ENCODE data around the gene MAP1LC3B2.
"Not testable (repeated sequence)": the region's sequence is repeated elsewhere in the genome, so short reads cannot be mapped to it uniquely, and the experiment has no call there.

MAP1LC3B2 gene

GRCh38 chr12:116573776-116574175 is 14.6 kb downstream of the MAP1LC3B2 start:
- H3K27me3 ChIP-seq (ENCODE audit: control insufficient read depth in 5 of 5, insufficient read depth in 4 of 5, low read length in 5 of 5), result no peaks in the 10 kb centered on the region
- H3K27ac ChIP-seq (ENCODE audit: low read depth, low read length), result no peak overlapping the region
- no peak overlapping the region for H3K4me3 ChIP-seq (ENCODE audit: low read depth in 1 of 5, low read length in 5 of 5)
- H3K9ac ChIP-seq (ENCODE audit: low read length in 5 of 5), result no peak overlapping the region
- H3K36me3 ChIP-seq (ENCODE audit: control insufficient read depth in 5 of 5, insufficient read depth in 5 of 5, low read length in 5 of 5), result no peaks in the 10 kb centered on the region
- peaks cover 0 to 2% (median 0%) of the 10 kb centered on the region in 5 donors for H3K9me3 ChIP-seq (ENCODE audit: control insufficient read depth in 5 of 5, low read length in 5 of 5)
- no peaks in the 10 kb centered on the region for H3K4me1 ChIP-seq (ENCODE audit: control insufficient read depth in 5 of 5, insufficient read depth in 5 of 5, low read length in 5 of 5)

- H3K4me1 ChIP-seq (ENCODE audit: control insufficient read depth in 5 of 5, insufficient read depth in 5 of 5, low read length in 5 of 5); H3K27me3 ChIP-seq (ENCODE audit: control insufficient read depth in 5 of 5, insufficient read depth in 4 of 5, low read length in 5 of 5); H3K4me3 ChIP-seq (ENCODE audit: low read depth in 1 of 5, low read length in 5 of 5); H3K36me3 ChIP-seq (ENCODE audit: control insufficient read depth in 5 of 5, insufficient read depth in 5 of 5, low read length in 5 of 5); H3K27ac ChIP-seq (ENCODE audit: low read depth, low read length); H3K9me3 ChIP-seq (ENCODE audit: control insufficient read depth in 5 of 5, low read length in 5 of 5); H3K9ac ChIP-seq (ENCODE audit: low read length in 5 of 5): not testable (repeated sequence)
Observed at GRCh38 chr12:116575754-116576153, 16.6 kb downstream of the MAP1LC3B2 start.

- Histone ChIP-seq H3K4me1 (ENCODE audit: control insufficient read depth in 5 of 5, insufficient read depth in 5 of 5, low read length in 5 of 5) (peaks cover 0 to under 1% (median 0%) of the 10 kb centered on the region in 5 donors), H3K36me3 (ENCODE audit: control insufficient read depth in 5 of 5, insufficient read depth in 5 of 5, low read length in 5 of 5) (no peaks in the 10 kb centered on the region), H3K27ac (ENCODE audit: low read depth, low read length) (no peak overlapping the region), H3K9me3 (ENCODE audit: control insufficient read depth in 5 of 5, low read length in 5 of 5) (peaks cover 0 to 2% (median 0%) of the 10 kb centered on the region in 5 donors), H3K4me3 (ENCODE audit: low read depth in 1 of 5, low read length in 5 of 5) (no peak overlapping the region), H3K27me3 (ENCODE audit: control insufficient read depth in 5 of 5, insufficient read depth in 4 of 5, low read length in 5 of 5) (no peaks in the 10 kb centered on the region), H3K9ac (ENCODE audit: low read length in 5 of 5) (no peak overlapping the region)
Observed at GRCh38 chr12:116577154-116577561, 18.0 kb downstream of the MAP1LC3B2 start.

- H3K27me3 ChIP-seq (ENCODE audit: control insufficient read depth in 5 of 5, insufficient read depth in 4 of 5, low read length in 5 of 5), result no peaks in the 10 kb centered on the region
- H3K27ac ChIP-seq (ENCODE audit: low read depth, low read length), result no peak overlapping the region
- H3K4me3 ChIP-seq (ENCODE audit: low read depth in 1 of 5, low read length in 5 of 5), result no peak overlapping the region
- peaks cover 0 to 2% (median 0%) of the 10 kb centered on the region in 5 donors for H3K9me3 ChIP-seq (ENCODE audit: control insufficient read depth in 5 of 5, low read length in 5 of 5)
- peaks cover 0 to 3% (median 0%) of the 10 kb centered on the region in 5 donors for H3K4me1 ChIP-seq (ENCODE audit: control insufficient read depth in 5 of 5, insufficient read depth in 5 of 5, low read length in 5 of 5)
- no peak overlapping the region for H3K9ac ChIP-seq (ENCODE audit: low read length in 5 of 5)
- no peaks in the 10 kb centered on the region for H3K36me3 ChIP-seq (ENCODE audit: control insufficient read depth in 5 of 5, insufficient read depth in 5 of 5, low read length in 5 of 5)
Observed at GRCh38 chr12:116578051-116578450, 18.9 kb downstream of the MAP1LC3B2 start.

DNA sequence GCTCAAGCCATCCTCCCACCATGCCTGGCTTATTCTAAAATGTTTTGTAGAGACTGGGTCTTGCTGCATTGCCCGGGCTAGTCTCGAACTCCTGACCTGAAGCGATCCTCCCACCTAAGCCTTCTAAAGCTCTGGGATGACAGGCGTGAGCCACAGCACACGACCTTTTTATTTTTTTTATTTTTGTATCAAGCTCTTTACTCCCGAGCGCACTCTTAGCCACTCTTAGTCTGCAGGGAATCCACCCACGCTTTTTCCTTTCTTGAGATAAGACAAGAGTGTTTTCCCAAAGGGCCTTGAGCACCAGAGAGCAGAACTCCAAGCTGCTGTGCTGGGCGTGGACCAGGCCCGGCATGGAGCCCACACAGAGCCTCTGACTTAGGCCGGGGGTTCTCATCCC is 23.4 kb downstream of the MAP1LC3B2 start:
- Histone ChIP-seq H3K9ac (ENCODE audit: low read length in 5 of 5) (no peak overlapping the region), H3K27ac (ENCODE audit: low read depth, low read length) (no peak overlapping the region), H3K27me3 (ENCODE audit: control insufficient read depth in 5 of 5, insufficient read depth in 4 of 5, low read length in 5 of 5) (no peaks in the 10 kb centered on the region), H3K9me3 (ENCODE audit: control insufficient read depth in 5 of 5, low read length in 5 of 5) (peaks cover 3 to 8% (median 8%) of the 10 kb centered on the region in 5 donors), H3K4me3 (ENCODE audit: low read depth in 1 of 5, low read length in 5 of 5) (no peak overlapping the region), H3K4me1 (ENCODE audit: control insufficient read depth in 5 of 5, insufficient read depth in 5 of 5, low read length in 5 of 5) (peaks cover 0 to 3% (median 0%) of the 10 kb centered on the region in 5 donors), H3K36me3 (ENCODE audit: control insufficient read depth in 5 of 5, insufficient read depth in 5 of 5, low read length in 5 of 5) (no peaks in the 10 kb centered on the region)

- no peak overlapping the region for H3K4me3 ChIP-seq (ENCODE audit: low read depth in 1 of 5, low read length in 5 of 5)
Observed at GRCh38 chr12:116583129-116583694, 24.0 kb downstream of the MAP1LC3B2 start.

DNA sequence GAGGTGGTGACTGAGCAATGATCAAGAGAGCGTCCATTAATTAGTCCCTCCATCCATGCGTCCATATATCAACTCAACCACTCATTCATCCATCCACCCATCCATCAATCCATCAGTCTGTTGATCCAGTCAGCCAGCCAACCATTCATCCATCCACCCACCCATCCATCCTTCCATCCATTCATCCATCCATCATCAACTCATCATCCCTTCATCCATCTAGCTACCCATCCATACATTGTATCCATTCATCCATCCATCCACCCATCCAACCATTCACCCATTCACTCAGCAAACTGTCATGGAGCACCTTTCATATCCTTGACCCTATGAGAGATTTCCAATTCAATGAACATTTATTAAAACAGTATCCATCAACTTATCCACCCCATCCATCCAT is 28.1 kb downstream of the MAP1LC3B2 start:
- H3K9ac ChIP-seq (ENCODE audit: low read length in 5 of 5), result no peak overlapping the region
- peaks cover 3 to 8% (median 8%) of the 10 kb centered on the region in 5 donors for H3K9me3 ChIP-seq (ENCODE audit: control insufficient read depth in 5 of 5, low read length in 5 of 5)
- no peak overlapping the region for H3K27ac ChIP-seq (ENCODE audit: low read depth, low read length)
- H3K36me3 ChIP-seq (ENCODE audit: control insufficient read depth in 5 of 5, insufficient read depth in 5 of 5, low read length in 5 of 5), result no peaks in the 10 kb centered on the region
- no peaks in the 10 kb centered on the region for H3K27me3 ChIP-seq (ENCODE audit: control insufficient read depth in 5 of 5, insufficient read depth in 4 of 5, low read length in 5 of 5)
- no peak overlapping the region for H3K4me3 ChIP-seq (ENCODE audit: low read depth in 1 of 5, low read length in 5 of 5)
- H3K4me1 ChIP-seq (ENCODE audit: control insufficient read depth in 5 of 5, insufficient read depth in 5 of 5, low read length in 5 of 5), result peaks cover 1 to 12% (median 8%) of the 10 kb centered on the region in 5 donors

More at GRCh38 chr12:116583129-116583694, 24.0 kb downstream of the MAP1LC3B2 start:
- H3K9ac ChIP-seq (ENCODE audit: low read length in 5 of 5), result no peak overlapping the region
- H3K27ac ChIP-seq (ENCODE audit: low read depth, low read length), result no peak overlapping the region
- no peaks in the 10 kb centered on the region for H3K27me3 ChIP-seq (ENCODE audit: control insufficient read depth in 5 of 5, insufficient read depth in 4 of 5, low read length in 5 of 5)
- H3K4me1 ChIP-seq (ENCODE audit: control insufficient read depth in 5 of 5, insufficient read depth in 5 of 5, low read length in 5 of 5), result peaks cover 0 to 3% (median 0%) of the 10 kb centered on the region in 5 donors
- no peaks in the 10 kb centered on the region for H3K36me3 ChIP-seq (ENCODE audit: control insufficient read depth in 5 of 5, insufficient read depth in 5 of 5, low read length in 5 of 5)
- H3K9me3 ChIP-seq (ENCODE audit: control insufficient read depth in 5 of 5, low read length in 5 of 5), result peaks cover 3 to 8% (median 8%) of the 10 kb centered on the region in 5 donors

- Histone ChIP-seq H3K4me1 (ENCODE audit: control insufficient read depth in 5 of 5, insufficient read depth in 5 of 5, low read length in 5 of 5) (peaks cover 5 to 19% (median 15%) of the 10 kb centered on the region in 5 donors), H3K4me3 (ENCODE audit: low read depth in 1 of 5, low read length in 5 of 5) (no peak overlapping the region), H3K36me3 (ENCODE audit: control insufficient read depth in 5 of 5, insufficient read depth in 5 of 5, low read length in 5 of 5) (no peaks in the 10 kb centered on the region), H3K9me3 (ENCODE audit: control insufficient read depth in 5 of 5, low read length in 5 of 5) (peaks cover 3 to 8% (median 8%) of the 10 kb centered on the region in 5 donors), H3K27ac (ENCODE audit: low read depth, low read length) (no peak overlapping the region), H3K9ac (ENCODE audit: low read length in 5 of 5) (no peak overlapping the region), H3K27me3 (ENCODE audit: control insufficient read depth in 5 of 5, insufficient read depth in 4 of 5, low read length in 5 of 5) (no peaks in the 10 kb centered on the region)
Observed at GRCh38 chr12:116588390-116589028, 29.3 kb downstream of the MAP1LC3B2 start.

- Histone ChIP-seq H3K9me3 (ENCODE audit: control insufficient read depth in 5 of 5, low read length in 5 of 5) (peaks cover 3 to 8% (median 7%) of the 10 kb centered on the region in 5 donors), H3K4me3 (ENCODE audit: low read depth in 1 of 5, low read length in 5 of 5) (no peak overlapping the region), H3K9ac (ENCODE audit: low read length in 5 of 5) (no peak overlapping the region), H3K27ac (ENCODE audit: low read depth, low read length) (no peak overlapping the region), H3K4me1 (ENCODE audit: control insufficient read depth in 5 of 5, insufficient read depth in 5 of 5, low read length in 5 of 5) (peaks cover 6 to 26% (median 19%) of the 10 kb centered on the region in 5 donors), H3K36me3 (ENCODE audit: control insufficient read depth in 5 of 5, insufficient read depth in 5 of 5, low read length in 5 of 5) (no peaks in the 10 kb centered on the region), H3K27me3 (ENCODE audit: control insufficient read depth in 5 of 5, insufficient read depth in 4 of 5, low read length in 5 of 5) (no peaks in the 10 kb centered on the region)
Observed at GRCh38 chr12:116589581-116589980, 30.4 kb downstream of the MAP1LC3B2 start.

- Histone ChIP-seq H3K4me3 (ENCODE audit: low read depth in 1 of 5, low read length in 5 of 5) (no peak overlapping the region), H3K27ac (ENCODE audit: low read depth, low read length) (no peak overlapping the region), H3K36me3 (ENCODE audit: control insufficient read depth in 5 of 5, insufficient read depth in 5 of 5, low read length in 5 of 5) (no peaks in the 10 kb centered on the region), H3K27me3 (ENCODE audit: control insufficient read depth in 5 of 5, insufficient read depth in 4 of 5, low read length in 5 of 5) (no peaks in the 10 kb centered on the region), H3K9ac (ENCODE audit: low read length in 5 of 5) (no peak overlapping the region), H3K9me3 (ENCODE audit: control insufficient read depth in 5 of 5, low read length in 5 of 5) (no peaks in the 10 kb centered on the region), H3K4me1 (ENCODE audit: control insufficient read depth in 5 of 5, insufficient read depth in 5 of 5, low read length in 5 of 5) (peaks cover 10 to 35% (median 26%) of the 10 kb centered on the region in 5 donors)
Observed at GRCh38 chr12:116590561-116590960, 31.4 kb downstream of the MAP1LC3B2 start.
